ENCODE data around the gene TCF23. TPM values are rescaled to one million over a fixed set of nuclear protein-coding genes. Genes with fewer than 3 reads are reported as not detected.

TCF23 gene
- total RNA-seq, 1 experiment from 2014 or later = not detected

GRCh38 chr2:27126252-27126710 lies 22.5 kb upstream of the TCF23 start:
- no peak for DNase-seq (ENCODE audit: low read depth)
- in situ Hi-C loops (cut with HindIII; ENCODE audit: low pct_unique_long_range_greater_than_20kb, low sequenced_read_pairs) = no loop called here

- in situ Hi-C loops (cut with HindIII; ENCODE audit: low pct_unique_long_range_greater_than_20kb, low sequenced_read_pairs) = no loop called here
Observed at GRCh38 chr2:27127883-27128667, 20.7 kb upstream of the TCF23 start.

GRCh38 chr2:27128668-27129571 lies 19.9 kb upstream of the TCF23 start:
- in situ Hi-C loops (cut with HindIII; ENCODE audit: low pct_unique_long_range_greater_than_20kb, low sequenced_read_pairs) = no loop called here
- no peak for DNase-seq (ENCODE audit: low read depth)

More at GRCh38 chr2:27127883-27128667, 20.7 kb upstream of the TCF23 start:
- DNase-seq (ENCODE audit: low read depth) = no peak

GRCh38 chr2:27130396-27130795 lies 18.4 kb upstream of the TCF23 start:
- no peak for DNase-seq (ENCODE audit: low read depth)
- in situ Hi-C loops (cut with HindIII; ENCODE audit: low pct_unique_long_range_greater_than_20kb, low sequenced_read_pairs) = no loop called here

- in situ Hi-C loops (cut with HindIII; ENCODE audit: low pct_unique_long_range_greater_than_20kb, low sequenced_read_pairs) = no loop called here
- no peak for DNase-seq (ENCODE audit: low read depth)
Observed at GRCh38 chr2:27131429-27131828, 17.4 kb upstream of the TCF23 start.

- in situ Hi-C loops (cut with HindIII; ENCODE audit: low pct_unique_long_range_greater_than_20kb, low sequenced_read_pairs) = no loop called here
Observed at GRCh38 chr2:27133195-27133875, 15.5 kb upstream of the TCF23 start.

GRCh38 chr2:27133905-27134780 lies 14.7 kb upstream of the TCF23 start, which contains the start of gene PREB:
PREB (minus strand) TSS chr2:27134636; CDS start chr2:27134421, 215 bp downstream.
- in situ Hi-C loops (cut with HindIII; ENCODE audit: low pct_unique_long_range_greater_than_20kb, low sequenced_read_pairs) = no loop called here
- peak; percentile 94 for DNase-seq (ENCODE audit: low read depth)

More at GRCh38 chr2:27133195-27133875, 15.5 kb upstream of the TCF23 start:
- no peak for DNase-seq (ENCODE audit: low read depth)

GRCh38 chr2:27134781-27135477 lies 13.9 kb upstream of the TCF23 start:
- no peak for DNase-seq (ENCODE audit: low read depth)
- in situ Hi-C loops (cut with HindIII; ENCODE audit: low pct_unique_long_range_greater_than_20kb, low sequenced_read_pairs) = no loop called here

GRCh38 chr2:27135478-27135955 lies 13.3 kb upstream of the TCF23 start:
- no peak for DNase-seq (ENCODE audit: low read depth)
- in situ Hi-C loops (cut with HindIII; ENCODE audit: low pct_unique_long_range_greater_than_20kb, low sequenced_read_pairs) = no loop called here

- in situ Hi-C loops (cut with HindIII; ENCODE audit: low pct_unique_long_range_greater_than_20kb, low sequenced_read_pairs) = no loop called here
- no peak for DNase-seq (ENCODE audit: low read depth)
Observed at GRCh38 chr2:27136751-27137150, 12.1 kb upstream of the TCF23 start.

GRCh38 chr2:27137322-27137935 lies 11.4 kb upstream of the TCF23 start:
- DNase-seq (ENCODE audit: low read depth) = no peak
- in situ Hi-C loops (cut with HindIII; ENCODE audit: low pct_unique_long_range_greater_than_20kb, low sequenced_read_pairs) = no loop called here

GRCh38 chr2:27138111-27138510 lies 10.7 kb upstream of the TCF23 start:
- in situ Hi-C loops (cut with HindIII; ENCODE audit: low pct_unique_long_range_greater_than_20kb, low sequenced_read_pairs) = no loop called here

GRCh38 chr2:27139310-27139709 lies 9.5 kb upstream of the TCF23 start, which contains the start of gene PRR30:
PRR30 (minus strand) TSS chr2:27139410; CDS start chr2:27138329, 1,081 bp downstream.
- in situ Hi-C loops (cut with HindIII; ENCODE audit: low pct_unique_long_range_greater_than_20kb, low sequenced_read_pairs) = no loop called here
- no peak for DNase-seq (ENCODE audit: low read depth)

More at GRCh38 chr2:27138111-27138510, 10.7 kb upstream of the TCF23 start:
- no peak for DNase-seq (ENCODE audit: low read depth)

- in situ Hi-C loops (cut with HindIII; ENCODE audit: low pct_unique_long_range_greater_than_20kb, low sequenced_read_pairs) = no loop called here
Observed at GRCh38 chr2:27143285-27143684, 5.5 kb upstream of the TCF23 start.

GRCh38 chr2:27145682-27146081 lies 3.1 kb upstream of the TCF23 start:
- no peak for DNase-seq (ENCODE audit: low read depth)
- in situ Hi-C loops (cut with HindIII; ENCODE audit: low pct_unique_long_range_greater_than_20kb, low sequenced_read_pairs) = no loop called here

More at GRCh38 chr2:27143285-27143684, 5.5 kb upstream of the TCF23 start:
- DNase-seq (ENCODE audit: low read depth) = no peak

- in situ Hi-C loops (cut with HindIII; ENCODE audit: low pct_unique_long_range_greater_than_20kb, low sequenced_read_pairs) = no loop called here
- no peak for DNase-seq (ENCODE audit: low read depth)
Observed at GRCh38 chr2:27147935-27148334, 869 bp upstream of the TCF23 start.

Data from Caki2 (cell line).